LNCaP clone FGC (cell line): ENCODE data around the gene PHF10.
"Not testable (repeated sequence)": the region's sequence is repeated elsewhere in the genome, so short reads cannot be mapped to it uniquely, and the experiment has no call there.

Experiments
- DNase-seq: peaks from one replicate; pipeline ENCODE4 v3.0.0-alpha.2; 2011; ENCODE audit warnings: low read depth
- H3K4me3 ChIP-seq: 2 replicates; pipeline ENCODE4 v1.5.1; 2011; ENCODE audit warnings: mild to moderate bottlenecking, low read depth, low read length, control low read depth
- CTCF ChIP-seq: IDR thresholded peaks from 2 replicates; pipeline ENCODE4 v1.5.1; 2012; ENCODE audit warnings: mild to moderate bottlenecking; ENCODE audit not compliant: control insufficient read depth, insufficient read depth; ENCODE audit errors: extremely low read depth

The PHF10 gene

DNA sequence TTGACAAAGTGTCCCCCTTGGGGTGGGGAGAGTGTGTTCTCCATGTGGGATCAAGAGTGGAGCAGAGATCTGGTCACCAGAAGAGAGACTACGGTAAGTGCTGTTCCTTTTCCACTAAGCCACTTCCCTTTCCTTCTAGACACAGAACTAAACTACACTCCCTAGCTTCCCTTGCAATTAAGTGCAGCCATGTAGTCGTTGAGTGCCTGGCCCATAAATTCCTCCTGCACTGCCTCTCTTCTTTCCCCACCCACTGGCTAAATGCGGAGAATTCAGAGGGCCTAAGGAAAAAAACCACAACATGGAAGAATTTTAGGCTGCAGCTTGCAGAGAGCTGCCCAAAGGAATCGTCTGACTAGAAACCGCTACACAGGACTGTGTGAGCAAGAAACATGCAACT, 24.0 kb downstream of the PHF10 start:
- H3K4me3 ChIP-seq = no peak overlapping the region
- DNase-seq = no peak
- no peak for TF ChIP-seq CTCF

GRCh38 chr6:169697115-169697514, 27.2 kb downstream of the PHF10 start:
- DNase-seq, H3K4me3 ChIP-seq: not testable (repeated sequence)
- peak; percentile 26 for TF ChIP-seq CTCF

GRCh38 chr6:169695131-169695530, 29.2 kb downstream of the PHF10 start:
- DNase-seq = no peak
- no peak overlapping the region for H3K4me3 ChIP-seq
- TF ChIP-seq CTCF = no peak

DNA sequence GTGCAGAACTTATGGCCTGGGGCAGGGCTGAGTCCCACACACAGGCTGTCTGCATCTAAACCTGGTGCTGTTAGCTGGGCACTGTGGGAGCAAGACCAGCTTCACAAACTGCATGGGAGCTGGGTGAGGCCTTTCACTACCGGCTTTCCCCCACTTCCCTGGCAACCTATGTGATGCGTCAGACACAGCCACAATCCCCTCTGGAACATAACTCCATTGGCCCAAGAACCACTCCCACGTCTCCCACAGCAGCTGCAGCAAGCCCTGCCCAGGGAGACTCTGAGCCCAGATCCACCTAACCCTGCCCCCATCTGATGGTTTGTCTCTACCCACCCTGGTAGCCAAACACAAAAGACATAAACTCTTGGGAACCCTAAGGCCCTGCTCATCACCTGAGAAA, 31.8 kb downstream of the PHF10 start:
- H3K4me3 ChIP-seq = no peak overlapping the region
- TF ChIP-seq CTCF = no peak
- no peak for DNase-seq

DNA sequence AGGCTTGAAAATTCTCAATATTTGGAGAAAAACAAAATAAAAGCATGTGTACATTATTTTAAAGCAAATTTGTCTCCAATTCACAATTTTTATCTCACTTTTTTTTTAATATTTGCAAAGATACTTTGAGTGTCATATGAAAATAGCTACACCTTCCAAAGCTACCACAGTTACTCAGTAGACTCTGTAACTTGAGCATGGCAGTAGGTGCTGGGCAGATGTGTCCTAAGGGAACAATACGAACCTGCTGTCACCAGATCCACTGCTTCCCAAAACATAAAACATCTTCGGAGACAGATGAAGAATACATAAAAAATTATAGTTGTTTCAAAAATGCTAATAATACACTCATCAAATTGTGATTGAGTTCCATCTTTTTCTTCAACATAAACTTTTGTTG, 33.0 kb downstream of the PHF10 start:
- no peak for DNase-seq

GRCh38 chr6:169689287-169689686, 35.0 kb downstream of the PHF10 start:
- TF ChIP-seq CTCF = no peak
- DNase-seq = no peak
- H3K4me3 ChIP-seq = no peak overlapping the region

More for the DNA sequence above, 33.0 kb downstream of the PHF10 start:
- TF ChIP-seq CTCF = no peak
- H3K4me3 ChIP-seq = no peak overlapping the region

- no peak overlapping the region for H3K4me3 ChIP-seq
- no peak for DNase-seq
- TF ChIP-seq CTCF = no peak
Measured at GRCh38 chr6:169685860-169686259, 38.4 kb downstream of the PHF10 start.
